Epithelial cell of proximal tubule (primary cell): Measurements from ENCODE around the gene CCDC159. TPM values are rescaled to one million over a fixed set of nuclear protein-coding genes. Genes with fewer than 3 reads are reported as not detected.

Experiments used
- DNase-seq: peaks from one replicate; pipeline ENCODE4 v3.0.0-alpha.2; 2011; ENCODE audit warnings: low read depth
- H3K4me3 ChIP-seq: 2 replicates; pipeline ENCODE4 v1.5.1; 2011; ENCODE audit warnings: low read depth, mild to moderate bottlenecking, low read length
- total RNA-seq: library from RNA; depleted of rRNA; stranded (reverse); fragments of >200 nt; gene quantifications from 2 replicates; pipeline ENCODE4 v1.2.3, GENCODE V29; 2015
- TF ChIP-seq, protein P1 (sequence below): conservative IDR thresholded peaks from 2 replicates; pipeline ENCODE4 v1.5.1; 2012; ENCODE audit warnings: low read depth, mild to moderate bottlenecking, low read length

CCDC159 gene
- total RNA-seq, 1 donor from 2014 or later, result 7.8 TPM

DNA sequence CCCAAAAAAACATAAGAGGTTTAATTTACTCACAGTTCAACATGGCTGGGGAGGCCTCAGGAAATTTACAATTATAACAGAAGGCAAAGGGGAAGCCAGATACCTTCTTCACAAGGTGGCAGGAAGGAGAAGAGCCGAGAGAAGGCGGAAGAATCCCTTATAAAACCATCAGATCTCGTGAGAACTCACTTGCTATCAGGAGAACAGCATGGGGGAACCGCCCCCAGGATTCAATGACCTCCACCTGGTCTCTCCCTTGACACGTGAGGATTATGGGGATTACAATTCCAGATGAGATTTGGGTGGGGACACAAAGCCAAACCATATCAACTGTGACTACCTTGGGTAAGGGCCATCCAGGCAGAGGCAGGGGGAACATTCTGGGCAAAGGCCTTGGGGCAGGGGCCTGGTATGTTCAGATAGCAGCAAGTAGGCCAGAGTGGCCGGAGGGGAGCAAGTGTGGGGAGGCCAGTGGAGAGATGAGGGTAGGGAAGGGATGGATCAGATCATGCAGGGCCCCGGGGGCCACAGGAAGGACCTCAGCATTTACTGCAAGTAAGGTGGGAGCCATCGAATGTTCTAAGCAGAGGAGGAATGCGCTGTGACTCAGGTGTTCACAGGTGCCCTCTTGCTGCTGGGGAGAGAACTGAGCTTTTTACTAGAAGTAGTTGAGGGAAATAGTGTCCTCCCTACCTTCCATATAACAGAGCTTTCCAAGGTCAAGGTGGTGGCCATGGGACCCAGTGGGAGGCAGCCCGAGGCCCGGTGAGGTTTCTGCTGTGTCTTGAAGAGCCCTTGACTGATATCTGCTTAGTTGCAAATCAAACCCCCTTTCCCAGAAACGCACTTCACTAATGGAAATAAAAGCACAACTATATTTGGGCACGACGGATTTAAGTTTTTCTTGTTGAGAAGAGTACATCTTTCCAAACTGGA is 24.9 kb upstream of the CCDC159 start:
- H3K4me3 ChIP-seq, result no peak overlapping the region
- no peak for DNase-seq
- TF ChIP-seq, protein P1, sequence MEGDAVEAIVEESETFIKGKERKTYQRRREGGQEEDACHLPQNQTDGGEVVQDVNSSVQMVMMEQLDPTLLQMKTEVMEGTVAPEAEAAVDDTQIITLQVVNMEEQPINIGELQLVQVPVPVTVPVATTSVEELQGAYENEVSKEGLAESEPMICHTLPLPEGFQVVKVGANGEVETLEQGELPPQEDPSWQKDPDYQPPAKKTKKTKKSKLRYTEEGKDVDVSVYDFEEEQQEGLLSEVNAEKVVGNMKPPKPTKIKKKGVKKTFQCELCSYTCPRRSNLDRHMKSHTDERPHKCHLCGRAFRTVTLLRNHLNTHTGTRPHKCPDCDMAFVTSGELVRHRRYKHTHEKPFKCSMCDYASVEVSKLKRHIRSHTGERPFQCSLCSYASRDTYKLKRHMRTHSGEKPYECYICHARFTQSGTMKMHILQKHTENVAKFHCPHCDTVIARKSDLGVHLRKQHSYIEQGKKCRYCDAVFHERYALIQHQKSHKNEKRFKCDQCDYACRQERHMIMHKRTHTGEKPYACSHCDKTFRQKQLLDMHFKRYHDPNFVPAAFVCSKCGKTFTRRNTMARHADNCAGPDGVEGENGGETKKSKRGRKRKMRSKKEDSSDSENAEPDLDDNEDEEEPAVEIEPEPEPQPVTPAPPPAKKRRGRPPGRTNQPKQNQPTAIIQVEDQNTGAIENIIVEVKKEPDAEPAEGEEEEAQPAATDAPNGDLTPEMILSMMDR, result peak; percentile 21

DNA sequence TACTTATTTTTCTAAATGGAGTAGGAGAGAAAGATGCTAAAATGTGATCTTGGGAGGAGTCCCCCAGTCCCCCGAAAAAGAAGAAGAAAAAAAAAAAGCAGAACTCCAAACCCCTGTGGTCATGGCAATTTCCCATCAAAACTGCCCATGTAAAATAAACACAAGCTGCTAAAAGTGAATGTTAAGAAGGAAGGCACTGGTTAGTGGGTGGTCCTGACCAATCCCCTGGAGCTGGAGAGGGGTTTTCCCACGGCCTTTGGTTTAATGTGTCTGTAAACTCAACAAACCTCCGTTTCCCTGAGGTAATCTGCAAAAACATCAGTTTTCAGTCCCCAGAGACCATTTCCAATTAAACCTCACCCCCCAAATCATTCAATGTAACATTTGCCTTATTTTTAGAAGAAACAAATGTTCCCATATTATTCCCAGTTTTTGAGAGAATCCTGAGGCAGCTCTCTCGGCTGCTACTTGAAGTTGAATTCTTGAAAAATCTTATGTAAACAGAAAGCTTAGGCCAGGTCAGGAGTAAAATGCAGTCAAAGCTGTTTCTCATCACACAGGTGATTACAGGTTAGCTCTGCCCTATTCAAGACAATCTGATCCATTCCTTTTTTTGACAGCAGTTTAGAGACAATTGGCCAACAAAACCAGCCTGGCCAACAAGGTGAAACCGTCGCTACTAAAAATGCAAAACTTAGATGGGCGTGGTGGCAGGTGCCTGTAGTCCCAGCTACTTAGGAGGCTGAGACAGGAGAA is 23.9 kb upstream of the CCDC159 start:
- DNase-seq, result no peak
- H3K4me3 ChIP-seq, result no peak overlapping the region
- TF ChIP-seq, protein P1, result no peak

DNA sequence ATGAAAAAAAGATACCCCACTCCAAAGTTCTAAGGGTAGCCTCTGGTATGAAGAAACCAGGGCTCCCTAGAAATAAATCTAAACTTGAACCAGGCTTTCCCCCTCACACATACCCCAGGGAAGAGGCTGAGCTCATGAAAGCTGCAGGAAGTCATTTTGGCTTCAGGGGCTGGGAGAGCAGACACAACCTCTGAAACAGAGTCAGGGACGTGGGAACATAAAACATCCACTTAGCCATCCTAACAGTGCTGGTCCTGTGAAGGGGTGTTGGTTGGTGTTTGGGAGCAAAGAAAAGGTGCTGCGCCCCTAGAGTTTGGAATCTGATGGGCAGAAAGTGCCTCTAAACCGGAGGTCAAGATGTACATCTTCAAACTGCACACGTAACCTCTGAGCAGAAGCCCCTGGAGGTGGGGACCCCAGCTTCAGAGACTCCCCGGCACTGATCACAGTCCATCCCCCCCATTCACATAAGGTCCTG is 22.7 kb upstream of the CCDC159 start:
- peak overlapping the region; percentile 11 for H3K4me3 ChIP-seq
- TF ChIP-seq, protein P1, result no peak
- DNase-seq, result no peak

GRCh38 chr19:11324079-11324661 is 22.1 kb upstream of the CCDC159 start:
- TF ChIP-seq, protein P1, result no peak
- peak; percentile 73 for DNase-seq
- H3K4me3 ChIP-seq, result peak overlapping the region; percentile 11

DNA sequence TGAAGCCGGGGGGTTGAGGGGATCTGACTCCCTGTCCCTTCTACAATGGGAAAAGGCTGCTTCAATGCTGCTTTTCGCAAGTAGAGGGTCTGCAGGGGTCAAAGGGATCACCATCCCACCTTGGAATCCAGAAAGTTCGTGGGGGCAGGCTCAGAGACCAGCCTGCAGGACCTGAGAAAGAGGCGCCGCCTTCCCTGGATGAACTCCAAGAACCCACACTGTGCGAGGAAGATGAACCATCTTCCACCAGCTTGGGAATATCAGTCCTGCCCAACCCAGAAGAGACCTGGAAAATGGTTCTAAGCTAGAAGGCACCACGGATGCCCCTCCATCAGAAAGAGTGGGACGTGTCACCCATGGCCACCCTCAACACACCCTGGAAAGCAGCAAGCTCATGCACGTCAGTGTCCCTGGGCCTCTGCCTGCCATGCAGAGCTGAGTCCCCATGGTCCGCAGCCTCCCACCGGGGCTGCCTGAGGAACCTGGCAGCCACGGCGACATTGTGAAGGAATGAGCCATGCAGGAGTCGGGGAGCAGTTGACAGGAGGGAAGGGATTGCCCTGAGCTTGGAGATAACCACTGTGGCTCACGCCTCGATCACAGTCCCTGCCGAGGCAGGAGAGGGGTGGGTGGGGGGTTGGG is 21.4 kb upstream of the CCDC159 start:
- H3K4me3 ChIP-seq, result no peak overlapping the region
- no peak for DNase-seq
- TF ChIP-seq, protein P1, result no peak

DNA sequence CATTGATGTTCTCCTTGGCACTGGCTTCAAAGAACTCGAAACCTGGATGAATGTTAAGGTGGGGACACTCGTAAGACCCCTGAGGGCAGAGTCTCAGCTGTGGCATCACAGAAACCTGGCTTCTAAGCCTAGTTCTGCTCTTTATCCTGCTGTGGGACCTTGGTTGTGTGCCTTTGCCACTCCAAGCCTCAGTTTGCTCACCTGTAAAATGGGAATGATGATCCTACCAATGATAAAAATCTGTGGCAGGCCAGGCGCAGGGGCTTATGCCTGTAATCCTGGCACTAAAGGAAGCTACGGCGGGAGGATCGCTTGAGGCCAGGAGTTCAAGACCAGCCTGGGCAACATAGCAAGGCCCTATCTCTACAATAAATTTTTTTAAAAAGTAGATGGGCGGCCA is 20.8 kb upstream of the CCDC159 start:
- H3K4me3 ChIP-seq, result no peak overlapping the region
- no peak for DNase-seq
- TF ChIP-seq, protein P1, result no peak
